Measurements from ENCODE around the gene IGFBP7.

IGFBP7 gene

DNA sequence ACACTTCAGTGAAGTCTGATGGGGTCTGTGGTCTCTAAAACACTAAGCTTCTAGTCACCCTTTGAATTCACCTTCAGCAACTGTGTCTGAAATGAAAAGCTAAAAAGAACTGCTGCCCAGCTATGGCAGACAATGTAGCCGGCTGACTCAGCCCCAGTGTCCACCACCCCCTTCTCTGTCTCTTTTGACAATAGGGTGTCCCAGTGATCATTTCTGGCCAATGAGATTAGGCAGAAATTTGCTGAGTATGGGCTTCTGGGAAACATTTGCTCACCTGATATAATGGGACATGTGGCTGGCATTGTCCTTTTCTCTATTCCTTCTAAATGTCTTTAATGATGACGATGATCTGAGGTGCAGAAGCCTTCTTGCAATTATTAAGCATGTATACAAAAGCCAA lies 20.6 kb downstream of the IGFBP7 start:
- in situ Hi-C loops (cut with HindIII; ENCODE audit: low sequenced_read_pairs): no loop called here
- no peak for DNase-seq (ENCODE audit: low read depth, low spot score)
- TF ChIP-seq, protein P1, sequence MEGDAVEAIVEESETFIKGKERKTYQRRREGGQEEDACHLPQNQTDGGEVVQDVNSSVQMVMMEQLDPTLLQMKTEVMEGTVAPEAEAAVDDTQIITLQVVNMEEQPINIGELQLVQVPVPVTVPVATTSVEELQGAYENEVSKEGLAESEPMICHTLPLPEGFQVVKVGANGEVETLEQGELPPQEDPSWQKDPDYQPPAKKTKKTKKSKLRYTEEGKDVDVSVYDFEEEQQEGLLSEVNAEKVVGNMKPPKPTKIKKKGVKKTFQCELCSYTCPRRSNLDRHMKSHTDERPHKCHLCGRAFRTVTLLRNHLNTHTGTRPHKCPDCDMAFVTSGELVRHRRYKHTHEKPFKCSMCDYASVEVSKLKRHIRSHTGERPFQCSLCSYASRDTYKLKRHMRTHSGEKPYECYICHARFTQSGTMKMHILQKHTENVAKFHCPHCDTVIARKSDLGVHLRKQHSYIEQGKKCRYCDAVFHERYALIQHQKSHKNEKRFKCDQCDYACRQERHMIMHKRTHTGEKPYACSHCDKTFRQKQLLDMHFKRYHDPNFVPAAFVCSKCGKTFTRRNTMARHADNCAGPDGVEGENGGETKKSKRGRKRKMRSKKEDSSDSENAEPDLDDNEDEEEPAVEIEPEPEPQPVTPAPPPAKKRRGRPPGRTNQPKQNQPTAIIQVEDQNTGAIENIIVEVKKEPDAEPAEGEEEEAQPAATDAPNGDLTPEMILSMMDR (IDR thresholded peaks at IDR 0.05; ENCODE audit: low read depth, low read length): no peak
- H3K4me3 ChIP-seq (ENCODE audit: low read depth, low read length): no peak overlapping the region

DNA sequence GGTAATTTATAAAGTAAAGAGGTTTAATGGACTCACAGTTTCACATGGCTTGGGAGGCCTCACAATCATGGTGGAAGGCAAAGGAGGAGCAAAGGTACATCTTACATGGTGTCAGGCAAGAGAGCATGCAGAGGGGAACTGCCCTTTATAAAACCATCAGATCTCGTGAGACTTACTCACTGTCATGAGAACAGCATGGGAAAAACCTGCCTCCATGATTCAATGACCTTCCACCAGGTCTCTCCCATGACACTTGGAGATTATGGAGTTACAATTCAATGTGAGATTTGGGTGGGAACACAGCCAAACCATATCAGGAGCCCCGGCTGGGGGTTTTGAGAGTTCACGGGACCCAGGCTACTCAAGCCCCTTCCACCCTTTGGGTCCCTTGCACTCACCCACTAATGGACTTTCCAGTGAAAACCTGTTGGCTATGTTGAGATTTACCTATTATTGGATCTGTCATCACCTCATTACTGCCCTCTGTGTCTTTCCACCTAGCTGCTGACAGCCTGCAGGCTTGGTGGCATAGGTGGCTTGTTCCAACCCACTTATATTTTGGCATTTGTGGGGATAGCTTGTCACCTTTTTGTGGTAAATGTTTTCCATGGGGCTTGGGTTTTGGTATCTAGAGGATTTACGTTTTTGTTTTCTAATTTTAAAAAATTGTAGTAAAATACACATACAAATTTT lies 24.0 kb downstream of the IGFBP7 start:
- TF ChIP-seq, protein P1 (IDR thresholded peaks at IDR 0.05; ENCODE audit: low read depth, low read length): no peak
- in situ Hi-C loops (cut with HindIII; ENCODE audit: low sequenced_read_pairs): no loop called here
- H3K4me3 ChIP-seq (ENCODE audit: low read depth, low read length): no peak overlapping the region
- DNase-seq (ENCODE audit: low read depth, low spot score): no peak

DNA sequence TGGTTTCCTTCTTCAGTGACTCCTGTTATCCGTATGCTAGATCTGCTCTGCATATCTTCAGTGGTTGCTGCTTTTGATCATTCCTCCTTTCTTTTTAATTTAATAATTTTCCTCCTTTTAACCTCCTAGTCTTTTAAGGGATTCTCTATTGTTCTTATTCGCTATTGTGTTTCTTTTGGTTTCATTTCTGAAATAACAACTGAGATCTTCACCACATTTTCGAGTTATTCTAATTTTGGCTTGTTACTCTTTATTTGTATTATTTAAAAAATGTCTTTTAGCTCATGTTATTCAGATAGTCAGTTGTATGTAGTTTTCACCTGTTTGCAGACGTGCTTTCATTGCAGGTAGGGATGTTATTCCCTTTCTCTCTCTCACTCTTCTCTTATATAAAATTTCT lies 24.9 kb downstream of the IGFBP7 start:
- TF ChIP-seq, protein P1 (IDR thresholded peaks at IDR 0.05; ENCODE audit: low read depth, low read length): no peak
- no peak overlapping the region for H3K4me3 ChIP-seq (ENCODE audit: low read depth, low read length)
- no peak for DNase-seq (ENCODE audit: low read depth, low spot score)
- in situ Hi-C loops (cut with HindIII; ENCODE audit: low sequenced_read_pairs): no loop called here

DNA sequence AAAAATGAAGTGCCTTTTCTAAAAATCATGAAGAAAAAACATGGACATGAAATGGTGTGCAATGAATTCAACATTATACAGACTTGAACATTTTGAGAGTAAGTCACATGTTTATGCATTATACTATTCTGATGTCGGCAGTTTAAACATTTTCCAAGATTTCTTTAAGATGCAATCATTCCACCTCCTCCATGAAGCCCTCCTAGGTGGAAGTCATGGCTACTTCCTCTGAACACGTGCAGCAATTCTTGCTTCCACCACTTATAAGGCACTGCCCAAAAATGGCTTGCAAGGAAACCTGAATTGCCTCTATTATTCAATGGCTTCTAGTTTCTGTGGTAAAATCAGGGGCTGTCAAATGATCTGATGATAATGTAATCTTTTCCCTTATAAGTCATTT lies 25.8 kb downstream of the IGFBP7 start:
- in situ Hi-C loops (cut with HindIII; ENCODE audit: low sequenced_read_pairs): no loop called here
- TF ChIP-seq, protein P1 (IDR thresholded peaks at IDR 0.05; ENCODE audit: low read depth, low read length): no peak
- H3K4me3 ChIP-seq (ENCODE audit: low read depth, low read length): no peak overlapping the region
- DNase-seq (ENCODE audit: low read depth, low spot score): no peak

DNA sequence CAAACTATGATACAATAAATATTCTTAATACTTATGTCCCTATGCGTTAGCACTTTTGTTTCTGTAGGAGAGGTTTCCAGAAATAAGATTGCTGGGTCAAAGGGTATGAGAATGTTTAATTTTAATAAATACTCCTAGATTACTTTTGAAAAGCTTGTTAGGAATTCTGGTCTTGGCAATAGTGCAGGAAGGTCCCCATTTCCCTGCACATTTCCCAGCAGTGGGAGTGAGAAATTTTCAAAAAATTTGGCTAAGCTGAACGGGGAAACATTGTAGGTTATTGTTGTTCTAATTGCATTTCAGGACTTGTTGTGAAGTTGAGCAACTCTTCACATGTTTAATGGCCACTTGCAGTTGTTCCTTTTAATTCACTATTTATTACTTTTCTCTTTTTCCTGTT lies 27.1 kb downstream of the IGFBP7 start:
- no peak for DNase-seq (ENCODE audit: low read depth, low spot score)
- TF ChIP-seq, protein P1 (IDR thresholded peaks at IDR 0.05; ENCODE audit: low read depth, low read length): no peak
- no peak overlapping the region for H3K4me3 ChIP-seq (ENCODE audit: low read depth, low read length)
- in situ Hi-C loops (cut with HindIII; ENCODE audit: low sequenced_read_pairs): no loop called here

DNA sequence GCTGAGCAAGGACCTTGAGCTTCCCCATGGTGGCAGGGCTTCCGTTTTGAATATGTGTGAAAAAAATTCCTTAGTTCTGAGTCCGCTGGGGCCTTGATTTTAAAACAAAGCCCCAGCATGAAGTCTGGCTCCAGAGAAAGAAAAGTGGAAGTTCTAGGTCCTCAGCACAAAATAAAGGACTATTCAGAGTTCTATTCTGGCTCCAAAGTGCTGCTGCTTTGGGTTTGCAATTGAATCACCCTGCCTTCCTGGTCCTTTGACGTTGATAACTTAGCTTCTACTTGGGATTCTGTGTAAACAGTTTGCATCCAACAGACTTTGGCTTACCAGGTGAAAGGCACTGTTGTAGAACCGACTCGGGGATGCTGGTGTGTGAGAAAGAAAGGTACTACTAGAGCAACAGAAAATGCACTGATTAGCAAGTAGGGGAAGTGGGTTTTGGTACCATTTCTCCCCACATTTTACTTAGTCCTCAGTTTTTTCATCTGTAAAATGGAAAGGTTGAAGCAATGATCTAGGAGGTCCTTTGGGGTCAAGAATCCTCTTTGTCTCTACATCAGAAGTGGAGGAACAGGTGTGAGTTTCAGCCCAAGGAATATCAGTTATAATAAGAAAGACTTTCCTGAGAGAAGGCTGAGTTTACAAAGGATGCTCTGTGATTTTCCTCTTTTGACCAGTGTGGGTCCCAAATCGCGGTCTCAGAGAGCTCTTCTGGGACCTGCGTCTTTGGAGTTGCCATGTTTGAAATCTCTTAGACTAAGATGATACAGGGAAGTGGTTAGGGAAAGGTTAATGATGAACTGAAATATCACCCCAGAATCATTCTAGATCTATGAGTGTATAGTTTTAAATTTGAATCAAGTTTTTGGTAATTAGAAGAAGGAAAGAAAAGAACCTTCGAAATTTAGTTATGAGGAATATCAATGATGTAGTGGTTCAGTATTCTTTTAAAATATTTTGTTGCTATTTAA lies 28.2 kb downstream of the IGFBP7 start:
- in situ Hi-C loops (cut with HindIII; ENCODE audit: low sequenced_read_pairs): no loop called here
- TF ChIP-seq, protein P1 (IDR thresholded peaks at IDR 0.05; ENCODE audit: low read depth, low read length): no peak
- no peak for DNase-seq (ENCODE audit: low read depth, low spot score)
- no peak overlapping the region for H3K4me3 ChIP-seq (ENCODE audit: low read depth, low read length)

Measured in astrocyte of the spinal cord (primary cell).